ENCODE results near the gene TBC1D9B. TPM values are rescaled to one million over a fixed set of nuclear protein-coding genes. Genes with fewer than 3 reads are reported as not detected.

Gene TBC1D9B
- total and polyA plus RNA-seq, 9 of the 15 experiments (the other 6 are each of a cell fraction or from before 2014, with no cell fraction given) = 2.9 to 59.1 (median 33.5) TPM

GRCh38 chr5:179819296-179820126 lies 88.2 kb downstream of the TBC1D9B start (continued):
- TF ChIP-seq ZBTB49 (CRISPR knock-in tag; IDR thresholded peaks at IDR 0.05; ENCODE audit: borderline replicate concordance) (no peak), RERE (CRISPR knock-in tag; IDR thresholded peaks at IDR 0.05; ENCODE audit: borderline replicate concordance) (no peak), SP2 (IDR thresholded peaks at IDR 0.05; ENCODE audit: extremely low read depth, low read depth, low read length, poor library complexity, severe bottlenecking) (no peak), ZNF140 (CRISPR knock-in tag; IDR thresholded peaks at IDR 0.05) (peak; percentile 74; the same call in 1 of the 2 replicates), SNAPC5 (CRISPR knock-in tag; IDR thresholded peaks at IDR 0.05) (no peak), ZBTB43 (CRISPR knock-in tag; IDR thresholded peaks at IDR 0.05) (no peak), ZZZ3 (IDR thresholded peaks at IDR 0.05) (no peak), ZNF134 (CRISPR knock-in tag; conservative IDR thresholded peaks at IDR 0.05) (peak; percentile 72; the same call in 1 of the 2 replicates), CREB3 (tag; conservative IDR thresholded peaks at IDR 0.05; ENCODE audit: low read depth) (peak; percentile 95), ZHX1 (conservative IDR thresholded peaks at IDR 0.05; ENCODE audit: low read length) (no peak), COPS2 (conservative IDR thresholded peaks at IDR 0.05) (no peak)

Measured in K562 (cell line).